ENCODE results near the gene PRKCA. TPM values are rescaled to one million over a fixed set of nuclear protein-coding genes. Genes with fewer than 3 reads are reported as not detected.

The PRKCA gene
- total and polyA plus RNA-seq, 10 of the 15 experiments (the other 5 are each of a cell fraction or from before 2014, with no cell fraction given), result 0.11 to 14.6 (median 0.72) TPM

DNA sequence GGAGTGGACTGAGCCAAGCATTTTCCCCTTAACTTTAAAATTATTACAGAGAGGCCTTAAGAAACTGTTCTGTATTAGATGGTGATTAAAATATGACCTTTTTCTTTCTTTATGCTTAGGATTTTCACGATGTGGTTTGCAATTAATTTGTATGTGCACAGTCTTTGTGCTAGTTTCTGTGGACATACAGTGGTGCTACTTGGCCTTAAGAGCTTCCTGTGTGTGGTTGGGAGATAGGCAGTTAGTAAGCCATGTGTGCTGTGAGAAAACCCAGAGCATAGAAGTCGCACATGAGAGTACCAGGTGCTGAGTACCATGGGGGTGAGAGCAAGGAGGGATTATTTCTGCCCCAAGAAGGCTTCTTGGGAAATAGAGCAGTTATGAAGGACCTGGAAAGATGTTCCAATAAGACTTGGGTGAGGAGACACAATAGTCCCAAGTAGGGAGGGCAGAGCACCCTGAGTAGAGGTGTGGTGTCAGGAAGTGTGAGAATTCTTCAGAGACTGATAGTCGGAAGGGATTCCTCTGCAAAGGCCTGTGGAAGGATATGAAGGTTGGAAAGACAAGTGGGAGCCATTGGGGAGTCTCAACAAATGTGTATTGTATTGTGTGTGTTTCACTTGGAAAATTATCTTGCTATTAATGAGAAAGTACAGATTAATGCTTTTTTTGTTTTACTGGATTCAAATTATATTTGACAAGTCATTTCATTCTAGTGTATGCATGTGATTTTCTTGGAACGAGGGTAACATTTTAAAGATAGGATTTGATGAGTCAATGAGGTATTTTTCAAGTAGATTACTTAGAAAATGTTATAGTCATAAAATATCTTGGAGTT lies 239.9 kb downstream of the PRKCA start:
- no peaks in the 10 kb centered on the region for H3K27me3 ChIP-seq (replicated peaks in 1 of 2; ENCODE audit: control insufficient read depth in 2 of 2, insufficient read depth in 2 of 2, low read length in 1 of 2)
- H3K9me3 ChIP-seq (replicated peaks; ENCODE audit: control insufficient read depth, insufficient read depth, low read length), result peaks cover 2% of the 10 kb centered on the region; the same call in 2 of the 3 replicates
- no TSS peak for BruUV-seq (replicated peaks)
- peak; percentile 62 for DNase-seq (ENCODE audit: low read depth, low spot score)
- intact Hi-C loops (cut with micrococcal nuclease; ENCODE audit: unreplicated experiment) (loop anchor here (5.0 kb wide), 2 partner anchors 75 to 170 kb away; no protein-coding TSS in a partner anchor), in situ Hi-C loops (cut with MboI) (no loop called here)
- H3K4me2 ChIP-seq (ENCODE audit: control insufficient read depth, insufficient read depth), result peak overlapping the region; percentile 83
- no peaks in the 10 kb centered on the region for H4K20me1 ChIP-seq (ENCODE audit: control insufficient read depth, insufficient read depth)
- ATAC-seq, result peak; percentile 98
- ChIA-PET POLR2A (interaction anchor here (0.9 kb wide), 1 partner anchor 101 kb away, joined by 3 read pairs; no protein-coding TSS in a partner anchor), SMC1A (ENCODE audit: uncharacterized antibody, unreplicated experiment) (interaction anchor here (0.9 to 4.3 kb wide), 13 partner anchors 8 to 171 kb away, joined by 3 to 24 read pairs (median 5); no protein-coding TSS in a partner anchor), RAD21 (ENCODE audit: unreplicated experiment) (interaction anchor here (0.7 to 3.1 kb wide), 12 partner anchors 20 to 361 kb away, joined by 3 to 21 read pairs (median 4); no protein-coding TSS in a partner anchor), CTCF (interaction anchor here (0.7 to 2.6 kb wide), 9 partner anchors 8 to 172 kb away, joined by 3 to 8 read pairs (median 3); no protein-coding TSS in a partner anchor)
- 11% methylated on average over 4 of the region's 4 CpGs for WGBS (ENCODE audit: insufficient coverage, insufficient replicate concordance, low lambda C conversion rate, missing lambda C conversion rate)
- no peak overlapping the region for H2AFZ ChIP-seq (ENCODE audit: control insufficient read depth, low read depth, low read length)
- no peaks in the 10 kb centered on the region for H3K36me3 ChIP-seq (ENCODE audit: control insufficient read depth in 2 of 2, insufficient read depth in 2 of 2, low read length in 1 of 2)
- peak; percentile 70 for FAIRE-seq
- H3K79me2 ChIP-seq (ENCODE audit: control insufficient read depth, insufficient read depth, low read length), result no peaks in the 10 kb centered on the region
- H3K4me1 ChIP-seq (ENCODE audit: control insufficient read depth, insufficient read depth, low read length), result peaks cover 9% of the 10 kb centered on the region
- H3K4me3 ChIP-seq, result 0 out of 2 replicates have a peak overlapping the region, but pooled peaks have one; percentile 14
- H3K27ac ChIP-seq (ENCODE audit: control insufficient read depth, insufficient read depth), result peak overlapping the region; percentile 58; the same call in 1 of the 2 replicates
- no peak overlapping the region for H3K9ac ChIP-seq (ENCODE audit: control insufficient read depth, insufficient read depth, low read length)
- peak; percentile 72 for TF ChIP-seq TCF12 (IDR thresholded peaks at IDR 0.05; ENCODE audit: low read depth, low read length)
- no peak for TF ChIP-seq TAF1 (IDR thresholded peaks at IDR 0.05; ENCODE audit: borderline replicate concordance, low read depth, low read length)
- peak; percentile 29; the same call in 1 of the 2 replicates for TF ChIP-seq PAX5 (IDR thresholded peaks at IDR 0.05; ENCODE audit: borderline replicate concordance, low read depth, low read length)
- TF ChIP-seq IKZF1 (conservative IDR thresholded peaks at IDR 0.05), result peak; percentile 20; the same call in 1 of the 2 replicates
- no peak for TF ChIP-seq YBX1 (IDR thresholded peaks at IDR 0.05)
- TF ChIP-seq POLR2AphosphoS5 (IDR thresholded peaks at IDR 0.05; ENCODE audit: low read length), result no peak
- TF ChIP-seq RELB (IDR thresholded peaks at IDR 0.05; ENCODE audit: low read depth), result no peak
- TF ChIP-seq RUNX3 (IDR thresholded peaks at IDR 0.05; ENCODE audit: low read length), result peak; percentile 65
- TF ChIP-seq NBN (IDR thresholded peaks at IDR 0.05), result peak; percentile 76; the same call in 1 of the 2 replicates
- TF ChIP-seq MEF2B (IDR thresholded peaks at IDR 0.05; ENCODE audit: partially characterized antibody, poor library complexity, severe bottlenecking), result peak; percentile 82
- TF ChIP-seq SKIL (IDR thresholded peaks at IDR 0.05; ENCODE audit: low read depth, poor library complexity, severe bottlenecking), result peak; percentile 36
- TF ChIP-seq NFIC (IDR thresholded peaks at IDR 0.05; ENCODE audit: low read depth, low read length), result peak; percentile 57; the same call in 1 of the 2 replicates
- peak in 1 of 2 experiments; percentile 48; a peak in 2 of 4 replicates for TF ChIP-seq IKZF2 (IDR thresholded peaks at IDR 0.05)
- no peak for TF ChIP-seq MYB (IDR thresholded peaks at IDR 0.05; ENCODE audit: borderline replicate concordance, low read depth, low read length)
- no peak for TF ChIP-seq POLR2AphosphoS2 (IDR thresholded peaks at IDR 0.05; ENCODE audit: low read depth, low read length)
- no peak for TF ChIP-seq CBX3 (IDR thresholded peaks at IDR 0.05; ENCODE audit: borderline replicate concordance, low read depth)
- TF ChIP-seq PML (IDR thresholded peaks at IDR 0.05; ENCODE audit: low read length), result no peak
- no peak for TF ChIP-seq JUND (IDR thresholded peaks at IDR 0.05; ENCODE audit: low read depth, low read length)
- no peak for TF ChIP-seq GATAD2B (conservative IDR thresholded peaks at IDR 0.05; ENCODE audit: low read depth)

Data from GM12878 (cell line).